ENCODE measurements around the gene KLHL22.
"Not testable (repeated sequence)": the region's sequence is repeated elsewhere in the genome, so short reads cannot be mapped to it uniquely, and the experiment has no call there.

Gene KLHL22

DNA sequence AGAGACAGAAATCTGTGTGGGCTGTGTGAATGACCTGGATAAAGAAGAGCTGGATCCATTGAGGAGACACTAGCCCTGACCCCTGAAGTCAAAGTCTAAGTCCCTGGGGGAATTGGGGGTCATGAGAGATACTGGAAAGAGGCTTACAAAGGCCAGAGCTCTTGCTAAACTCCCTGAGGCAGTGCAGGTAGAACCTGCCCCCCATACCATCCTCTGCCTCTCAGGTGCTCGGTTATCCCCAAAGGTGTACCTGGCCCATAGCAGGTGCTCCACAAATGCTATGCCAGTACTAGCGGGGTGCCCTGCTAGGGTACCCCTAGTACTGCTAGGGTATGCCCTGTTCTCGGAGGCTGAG is 38.9 kb downstream of the KLHL22 start:
- Histone ChIP-seq H3K9ac (ENCODE audit: low read length) (no peak overlapping the region), H3K36me3 (ENCODE audit: control insufficient read depth, insufficient read depth, low read length) (peaks cover 5% of the 10 kb centered on the region), H3K4me3 (ENCODE audit: low read length) (no peak overlapping the region), H3K4me1 (ENCODE audit: control insufficient read depth, insufficient read depth, low read length) (no peaks in the 10 kb centered on the region), H3K27ac (ENCODE audit: low read depth, low read length) (no peak overlapping the region), H3K27me3 (ENCODE audit: control insufficient read depth, insufficient read depth, low read length) (no peaks in the 10 kb centered on the region)

DNA sequence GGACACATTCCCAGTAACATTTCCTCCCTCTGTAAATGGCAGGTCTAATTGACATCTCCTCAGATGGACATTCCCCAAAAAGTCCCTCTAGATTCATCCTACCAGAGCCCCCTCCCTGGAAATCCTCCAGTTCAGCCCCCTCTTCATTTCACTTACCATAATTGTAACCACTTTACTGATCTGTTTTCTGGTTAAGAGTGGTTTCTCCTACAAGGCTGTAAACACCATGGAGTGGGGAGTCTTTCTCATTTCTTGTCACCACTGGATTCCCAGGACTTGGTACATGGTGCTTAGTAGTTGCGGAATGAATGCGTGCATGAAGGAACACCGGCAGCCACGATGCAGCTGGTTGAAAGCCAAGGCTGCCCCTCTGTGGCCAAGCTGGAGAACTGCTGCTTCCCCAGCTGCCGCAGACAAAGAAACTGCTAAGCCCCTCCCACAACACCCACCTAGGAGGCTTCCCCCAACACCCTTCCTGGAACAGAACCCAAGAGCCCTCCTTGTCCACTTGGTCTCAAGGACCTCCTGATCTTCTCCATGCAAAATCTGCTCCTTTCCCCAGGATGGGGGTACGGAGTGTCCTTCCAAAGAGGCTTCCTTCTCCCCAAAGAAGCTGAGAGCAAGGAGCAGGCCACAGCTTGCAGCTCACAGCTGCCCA is 39.4 kb downstream of the KLHL22 start:
- no peak overlapping the region for H3K27ac ChIP-seq (ENCODE audit: low read depth, low read length)
- H3K27me3 ChIP-seq (ENCODE audit: control insufficient read depth, insufficient read depth, low read length): no peaks in the 10 kb centered on the region
- H3K36me3 ChIP-seq (ENCODE audit: control insufficient read depth, insufficient read depth, low read length): peaks cover 5% of the 10 kb centered on the region
- H3K4me3 ChIP-seq (ENCODE audit: low read length): no peak overlapping the region
- no peaks in the 10 kb centered on the region for H3K4me1 ChIP-seq (ENCODE audit: control insufficient read depth, insufficient read depth, low read length)
- H3K9ac ChIP-seq (ENCODE audit: low read length): no peak overlapping the region

DNA sequence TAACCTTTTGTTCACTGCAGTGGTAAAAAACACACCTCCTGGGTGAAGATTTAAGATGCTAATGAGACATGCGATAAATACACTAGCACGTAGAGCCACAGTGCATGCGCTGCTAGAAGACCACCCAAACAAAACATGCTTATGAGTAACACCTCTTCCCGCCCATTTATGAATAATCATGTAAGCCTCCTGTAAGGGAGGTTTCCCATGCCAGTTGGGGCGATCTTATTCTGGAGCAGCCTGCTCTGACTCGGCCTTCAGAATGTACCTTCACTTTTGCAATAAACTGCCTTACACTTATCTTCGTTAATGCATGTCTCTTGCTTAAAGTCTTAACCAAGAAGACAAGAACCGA is 39.9 kb downstream of the KLHL22 start:
- no peak overlapping the region for H3K27ac ChIP-seq (ENCODE audit: low read depth, low read length)
- no peaks in the 10 kb centered on the region for H3K27me3 ChIP-seq (ENCODE audit: control insufficient read depth, insufficient read depth, low read length)
- peaks cover 5% of the 10 kb centered on the region for H3K36me3 ChIP-seq (ENCODE audit: control insufficient read depth, insufficient read depth, low read length)
- no peak overlapping the region for H3K4me3 ChIP-seq (ENCODE audit: low read length)
- H3K9ac ChIP-seq (ENCODE audit: low read length): no peak overlapping the region
- no peaks in the 10 kb centered on the region for H3K4me1 ChIP-seq (ENCODE audit: control insufficient read depth, insufficient read depth, low read length)

DNA sequence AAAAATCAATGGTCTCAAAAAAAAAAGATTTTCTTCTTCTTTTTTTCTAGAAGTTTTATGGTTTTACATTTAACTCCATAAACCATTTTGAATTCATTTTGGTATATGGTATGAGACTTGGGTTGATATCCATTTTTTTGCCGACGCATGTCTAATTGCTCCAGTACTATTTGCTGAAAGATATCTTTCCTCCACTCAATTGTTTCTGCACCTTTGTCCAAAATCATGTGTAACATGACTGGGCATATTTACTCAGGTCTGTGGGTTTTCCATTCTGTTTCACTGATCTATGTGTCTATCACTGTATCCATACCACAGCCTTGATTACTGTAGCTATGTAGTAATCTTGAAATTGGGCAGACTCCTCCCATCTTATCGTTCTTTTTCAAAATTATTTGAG is 42.4 kb downstream of the KLHL22 start:
- Histone ChIP-seq H3K4me1 (ENCODE audit: control insufficient read depth, insufficient read depth, low read length) (no peaks in the 10 kb centered on the region), H3K27me3 (ENCODE audit: control insufficient read depth, insufficient read depth, low read length) (no peaks in the 10 kb centered on the region), H3K4me3 (ENCODE audit: low read length) (no peak overlapping the region), H3K27ac (ENCODE audit: low read depth, low read length) (no peak overlapping the region), H3K9ac (ENCODE audit: low read length) (no peak overlapping the region), H3K36me3 (ENCODE audit: control insufficient read depth, insufficient read depth, low read length) (peaks cover 5% of the 10 kb centered on the region)

DNA sequence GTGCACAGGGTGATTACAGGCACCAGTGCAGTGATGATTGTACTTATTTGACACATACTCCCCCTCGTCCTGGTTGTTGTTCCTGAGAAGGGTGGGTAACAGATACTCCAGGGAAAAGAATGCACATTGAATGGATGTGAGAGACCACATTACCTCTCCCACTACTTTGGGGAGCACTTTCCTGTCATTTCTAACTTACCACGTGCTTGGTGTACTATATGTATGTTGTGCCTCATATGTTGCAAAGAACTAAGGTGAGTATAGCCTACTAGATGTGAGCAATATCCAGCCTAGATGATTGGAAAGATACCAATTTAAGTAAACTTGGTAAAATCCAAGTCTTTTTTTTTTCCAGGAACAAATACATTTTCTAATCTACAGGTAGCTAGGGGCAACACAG is 43.7 kb downstream of the KLHL22 start:
- H3K36me3 ChIP-seq (ENCODE audit: control insufficient read depth, insufficient read depth, low read length): peaks cover 2% of the 10 kb centered on the region
- no peak overlapping the region for H3K27ac ChIP-seq (ENCODE audit: low read depth, low read length)
- no peaks in the 10 kb centered on the region for H3K4me1 ChIP-seq (ENCODE audit: control insufficient read depth, insufficient read depth, low read length)
- no peak overlapping the region for H3K9ac ChIP-seq (ENCODE audit: low read length)
- no peak overlapping the region for H3K4me3 ChIP-seq (ENCODE audit: low read length)
- H3K27me3 ChIP-seq (ENCODE audit: control insufficient read depth, insufficient read depth, low read length): no peaks in the 10 kb centered on the region

DNA sequence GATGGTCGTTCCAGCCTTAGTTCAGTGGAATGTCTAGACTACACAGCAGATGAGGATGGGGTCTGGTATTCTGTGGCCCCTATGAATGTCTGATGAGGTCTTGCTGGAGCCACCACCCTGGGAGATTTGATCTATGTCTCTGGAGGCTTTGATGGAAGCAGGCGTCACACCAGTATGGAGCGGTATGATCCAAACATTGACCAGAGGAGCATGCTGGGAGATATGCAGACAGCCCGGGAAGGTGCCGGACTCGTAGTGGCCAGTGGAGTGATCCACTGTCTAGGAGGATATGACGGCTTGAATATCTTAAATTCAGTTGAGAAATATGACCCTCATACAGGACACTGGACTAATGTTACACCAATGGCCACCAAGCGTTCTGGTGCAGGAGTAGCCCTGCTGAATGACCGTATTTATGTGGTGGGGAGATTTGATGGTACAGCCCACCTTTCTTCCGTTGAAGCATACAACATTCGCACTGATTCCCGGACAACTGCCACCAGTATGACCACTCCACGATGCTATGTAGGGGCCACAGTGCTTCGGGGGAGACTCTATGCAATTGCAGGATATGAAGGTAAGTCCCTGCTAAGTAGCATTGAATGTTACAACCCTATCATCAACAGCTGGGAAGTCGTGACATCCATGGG is 44.3 kb downstream of the KLHL22 start:
- H3K4me1 ChIP-seq (ENCODE audit: control insufficient read depth, insufficient read depth, low read length); H3K9ac ChIP-seq (ENCODE audit: low read length); H3K4me3 ChIP-seq (ENCODE audit: low read length); H3K27ac ChIP-seq (ENCODE audit: low read depth, low read length); H3K27me3 ChIP-seq (ENCODE audit: control insufficient read depth, insufficient read depth, low read length); H3K36me3 ChIP-seq (ENCODE audit: control insufficient read depth, insufficient read depth, low read length): not testable (repeated sequence)

DNA sequence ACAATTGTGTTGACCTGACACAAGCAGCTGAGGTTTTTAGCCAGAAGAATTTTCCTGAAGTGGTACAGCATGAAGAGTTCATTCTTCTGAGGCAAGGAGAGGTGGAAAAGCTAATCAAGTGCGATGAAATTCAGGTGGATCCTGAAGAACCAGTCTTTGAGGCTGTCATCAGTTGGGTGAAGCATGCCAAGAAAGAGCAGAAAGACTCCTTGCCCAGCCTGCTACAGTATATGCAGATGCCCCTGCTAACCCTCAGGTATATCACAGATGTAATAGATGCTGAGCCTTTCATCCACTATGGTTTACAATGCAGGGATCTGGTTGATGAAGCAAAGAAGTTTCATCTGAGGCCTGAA is 45.1 kb downstream of the KLHL22 start:
- Histone ChIP-seq H3K9ac (ENCODE audit: low read length) (no peak overlapping the region), H3K36me3 (ENCODE audit: control insufficient read depth, insufficient read depth, low read length) (peaks cover 2% of the 10 kb centered on the region), H3K4me1 (ENCODE audit: control insufficient read depth, insufficient read depth, low read length) (no peaks in the 10 kb centered on the region), H3K27me3 (ENCODE audit: control insufficient read depth, insufficient read depth, low read length) (no peaks in the 10 kb centered on the region), H3K4me3 (ENCODE audit: low read length) (no peak overlapping the region), H3K27ac (ENCODE audit: low read depth, low read length) (no peak overlapping the region)

DNA sequence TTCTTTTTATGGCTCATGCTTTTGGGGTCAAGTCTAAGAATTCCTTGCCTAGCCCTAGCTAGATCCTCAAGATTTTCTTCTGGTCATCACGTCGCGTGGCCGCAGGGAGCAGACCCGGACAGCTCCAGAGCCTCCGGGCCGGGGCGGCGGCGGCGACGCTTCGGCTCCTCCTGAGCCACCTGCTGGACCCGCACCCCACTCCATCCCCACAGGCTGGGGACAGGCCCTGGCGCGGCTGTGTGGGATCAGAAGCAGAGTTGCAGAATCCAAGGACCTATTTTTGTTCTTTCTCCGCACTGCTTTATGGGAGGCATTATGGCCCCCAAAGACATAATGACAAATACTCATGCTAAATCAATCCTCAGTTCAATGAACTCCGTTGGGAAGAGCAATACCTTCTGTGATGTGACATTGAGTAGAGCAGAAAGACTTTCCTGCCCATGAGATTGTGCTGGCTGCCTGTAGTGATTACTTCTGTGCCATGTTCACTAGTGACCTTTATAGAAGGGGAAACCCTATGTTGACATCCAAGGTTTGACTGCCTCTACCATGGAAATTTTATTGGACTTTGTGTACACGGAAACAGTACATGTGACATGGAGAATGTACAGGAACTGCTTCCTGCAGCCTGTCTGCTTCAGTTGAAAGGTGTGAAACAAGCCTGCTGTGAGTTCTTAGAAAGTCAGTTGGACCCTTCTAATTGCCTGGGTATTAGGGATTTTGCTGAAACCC is 45.6 kb downstream of the KLHL22 start:
- no peak overlapping the region for H3K9ac ChIP-seq (ENCODE audit: low read length)
- H3K4me1 ChIP-seq (ENCODE audit: control insufficient read depth, insufficient read depth, low read length): no peaks in the 10 kb centered on the region

DNA sequence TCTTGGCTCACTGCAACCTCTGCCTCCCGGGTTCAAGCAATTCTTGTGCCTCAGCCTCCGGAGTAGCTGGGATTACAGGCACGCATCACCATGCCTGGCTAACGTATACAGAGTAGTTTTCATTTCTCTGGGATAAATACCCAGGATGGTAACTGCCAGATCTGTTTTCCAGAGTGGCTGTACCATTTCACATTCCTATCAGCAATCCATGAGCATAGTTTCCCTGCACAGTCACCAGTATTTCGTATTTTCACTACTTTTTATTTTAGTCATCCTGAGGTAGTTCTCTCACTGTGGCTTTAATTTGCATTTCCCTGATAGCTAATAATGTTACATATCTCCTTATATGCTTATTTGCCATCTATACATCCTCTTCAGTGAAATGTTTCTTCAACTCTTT is 47.0 kb downstream of the KLHL22 start:
- Histone ChIP-seq H3K36me3 (ENCODE audit: control insufficient read depth, insufficient read depth, low read length) (peaks cover 2% of the 10 kb centered on the region), H3K27ac (ENCODE audit: low read depth, low read length) (no peak overlapping the region)

More for the DNA sequence above, 45.6 kb downstream of the KLHL22 start:
- no peaks in the 10 kb centered on the region for H3K27me3 ChIP-seq (ENCODE audit: control insufficient read depth, insufficient read depth, low read length)
- H3K4me3 ChIP-seq (ENCODE audit: low read length): no peak overlapping the region
- peaks cover 2% of the 10 kb centered on the region for H3K36me3 ChIP-seq (ENCODE audit: control insufficient read depth, insufficient read depth, low read length)
- no peak overlapping the region for H3K27ac ChIP-seq (ENCODE audit: low read depth, low read length)

DNA sequence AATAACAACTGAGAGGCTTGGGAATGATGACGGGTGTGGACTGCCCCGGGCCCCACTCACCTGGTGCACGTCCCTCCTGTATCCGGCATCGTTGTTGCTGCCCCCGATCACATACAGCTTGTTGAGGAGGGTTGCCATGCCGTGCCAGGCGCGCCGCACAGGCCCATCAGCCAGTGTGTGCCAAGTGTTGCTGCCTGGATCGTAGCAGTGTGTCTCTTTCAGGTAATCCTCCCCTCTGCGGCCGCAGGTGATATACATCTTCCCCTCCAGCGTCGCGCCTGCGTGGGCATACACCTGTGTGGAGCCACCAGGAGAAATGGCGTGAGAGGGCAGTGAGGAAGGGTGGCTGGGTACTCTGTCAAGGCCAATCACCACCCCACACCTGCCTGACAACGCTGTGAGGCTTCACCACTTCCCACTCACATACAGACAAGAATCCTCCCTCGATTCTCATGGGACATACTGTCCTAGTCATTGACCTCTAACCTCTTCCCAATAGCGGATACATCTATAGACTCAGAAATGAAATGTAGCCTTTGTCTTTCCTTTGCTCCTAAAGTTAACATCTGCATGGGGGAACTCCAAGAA is 49.1 kb downstream of the KLHL22 start:
- Histone ChIP-seq H3K4me3 (ENCODE audit: low read length) (no peak overlapping the region), H3K4me1 (ENCODE audit: control insufficient read depth, insufficient read depth, low read length) (no peaks in the 10 kb centered on the region), H3K9ac (ENCODE audit: low read length) (no peak overlapping the region), H3K27me3 (ENCODE audit: control insufficient read depth, insufficient read depth, low read length) (no peaks in the 10 kb centered on the region), H3K27ac (ENCODE audit: low read depth, low read length) (no peak overlapping the region), H3K36me3 (ENCODE audit: control insufficient read depth, insufficient read depth, low read length) (peaks cover 6% of the 10 kb centered on the region)

More for the DNA sequence above, 47.0 kb downstream of the KLHL22 start:
- H3K4me3 ChIP-seq (ENCODE audit: low read length): no peak overlapping the region
- no peaks in the 10 kb centered on the region for H3K27me3 ChIP-seq (ENCODE audit: control insufficient read depth, insufficient read depth, low read length)
- no peaks in the 10 kb centered on the region for H3K4me1 ChIP-seq (ENCODE audit: control insufficient read depth, insufficient read depth, low read length)
- no peak overlapping the region for H3K9ac ChIP-seq (ENCODE audit: low read length)

DNA sequence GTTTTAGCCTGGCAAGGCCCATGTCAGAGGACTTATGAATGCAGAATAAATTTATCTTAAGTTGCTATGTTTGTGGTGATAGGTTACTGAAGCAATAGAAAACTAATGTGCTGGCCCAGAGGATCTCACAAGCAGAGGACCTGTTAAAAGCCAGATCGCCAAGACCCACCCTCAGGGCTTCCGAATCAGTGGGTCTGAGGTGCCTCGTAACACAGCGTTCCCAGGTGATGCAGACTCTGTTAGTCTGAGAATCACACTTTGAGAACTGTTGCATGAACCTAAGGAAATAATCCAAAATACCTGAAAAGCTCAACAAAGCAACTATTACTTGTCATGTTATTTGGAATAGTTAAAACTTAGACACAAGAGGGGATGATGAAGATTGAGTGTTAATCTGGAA is 51.3 kb downstream of the KLHL22 start:
- Histone ChIP-seq H3K27ac (ENCODE audit: low read depth, low read length) (no peak overlapping the region), H3K9ac (ENCODE audit: low read length) (no peak overlapping the region), H3K4me3 (ENCODE audit: low read length) (no peak overlapping the region), H3K36me3 (ENCODE audit: control insufficient read depth, insufficient read depth, low read length) (peaks cover 6% of the 10 kb centered on the region), H3K27me3 (ENCODE audit: control insufficient read depth, insufficient read depth, low read length) (no peaks in the 10 kb centered on the region), H3K4me1 (ENCODE audit: control insufficient read depth, insufficient read depth, low read length) (no peaks in the 10 kb centered on the region)

DNA sequence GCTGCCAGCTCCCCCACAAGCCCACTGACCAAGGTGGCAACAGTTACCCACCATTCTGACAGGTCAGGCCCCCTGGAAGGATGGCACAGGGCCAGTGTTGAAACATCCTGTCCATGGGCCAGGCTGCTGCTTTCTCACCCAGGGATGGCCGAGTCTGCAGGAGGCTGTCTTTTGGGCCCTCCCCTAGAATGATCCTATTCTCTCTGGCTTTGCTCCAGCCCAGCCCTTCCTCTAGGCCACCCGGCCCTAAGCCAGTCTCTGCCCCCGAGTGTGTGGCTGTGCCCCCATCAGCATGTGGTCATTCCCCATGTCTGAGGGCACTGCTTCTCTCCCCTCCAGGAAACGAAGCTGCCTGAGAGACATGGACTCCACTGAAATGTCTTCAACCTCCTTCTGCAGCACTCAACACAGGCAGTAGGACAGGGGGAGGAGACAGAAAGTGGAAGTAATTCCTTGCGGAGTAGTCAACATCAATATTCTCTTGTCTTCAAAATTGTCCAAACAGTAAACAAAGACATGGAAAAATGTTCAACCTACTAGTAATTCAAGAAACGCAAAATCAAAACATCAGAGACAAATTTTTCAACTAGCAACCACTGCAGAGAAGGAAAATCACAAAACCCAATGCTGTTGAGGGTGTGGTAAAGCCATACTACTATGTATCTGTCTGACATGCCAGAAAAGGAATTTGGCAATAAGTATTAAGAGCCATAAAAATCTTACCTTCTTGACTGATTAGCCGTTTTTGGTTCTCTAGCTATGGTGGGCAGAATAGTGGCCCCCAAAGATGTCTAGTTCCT is 52.9 kb downstream of the KLHL22 start:
- Histone ChIP-seq H3K27ac (ENCODE audit: low read depth, low read length) (no peak overlapping the region), H3K36me3 (ENCODE audit: control insufficient read depth, insufficient read depth, low read length) (peaks cover 6% of the 10 kb centered on the region), H3K4me3 (ENCODE audit: low read length) (no peak overlapping the region), H3K27me3 (ENCODE audit: control insufficient read depth, insufficient read depth, low read length) (no peaks in the 10 kb centered on the region), H3K9ac (ENCODE audit: low read length) (no peak overlapping the region), H3K4me1 (ENCODE audit: control insufficient read depth, insufficient read depth, low read length) (no peaks in the 10 kb centered on the region)

Data from rectal smooth muscle tissue (tissue), 1 donor.